PC-9 (cell line): Measurements from ENCODE around the gene P2RY13. TPM values are rescaled to one million over a fixed set of nuclear protein-coding genes. Genes with fewer than 3 reads are reported as not detected.

Experiments used
- BruUV-seq: library from RNA; stranded (reverse); fragments of 400-500 nt; replicated peaks from 2 replicates; lab custom pipeline; 2021; lab: Mats Ljungman, UMichigan
- CTCF ChIA-PET: fragments of 300-600 bp; sonication (Branson Sonifier 250); formaldehyde crosslinking; loops from one replicate; lab custom pipeline; 2022; ENCODE audit warnings: antibody characterized with exemption; lab: Charles Lee
- POLR2A ChIA-PET: fragments of 300-600 bp; sonication (Branson Sonifier 250); formaldehyde crosslinking; loops from one replicate; lab custom pipeline; 2022; ENCODE audit warnings: antibody characterized with exemption; ENCODE audit not compliant: unreplicated experiment; lab: Charles Lee
- DNase-seq, 2 experiments: peaks; one replicate each; pipeline versions ENCODE4 v3.0.0 to v3.0.0-alpha.2; 2015 to 2022; ENCODE audit warnings: mixed read lengths in 1 of 2
- H2AFZ ChIP-seq: fragments of 200-600 bp; sonication (generic); 2 replicates; pipeline ENCODE4 v1.8.1; 2017; ENCODE audit warnings: antibody characterized with exemption
- H3F3A ChIP-seq: fragments of 200-600 bp; sonication (generic); 2 replicates; pipeline ENCODE4 v1.8.1; 2017; ENCODE audit warnings: antibody characterized with exemption, mild to moderate bottlenecking, low read depth; ENCODE audit not compliant: insufficient read depth
- H3K27ac ChIP-seq: fragments of 200-600 bp; sonication (generic); 2 replicates; pipeline ENCODE4 v1.6.1; 2016; ENCODE audit warnings: mixed run types
- H3K27me3 ChIP-seq: fragments of 200-600 bp; sonication (generic); 2 replicates; pipeline ENCODE4 v1.6.1; 2016; ENCODE audit warnings: low read depth, mixed run types; ENCODE audit not compliant: insufficient read depth
- H3K36me3 ChIP-seq: fragments of 200-600 bp; sonication (generic); 2 replicates; pipeline ENCODE4 v1.6.1; 2016; ENCODE audit warnings: low read depth, mixed run types
- H3K4me1 ChIP-seq: fragments of 200-600 bp; sonication (generic); replicated peaks from 2 replicates; pipeline ENCODE4 v1.6.1; 2016; ENCODE audit warnings: mixed run types; ENCODE audit not compliant: insufficient read depth
- H3K4me2 ChIP-seq: fragments of 200-600 bp; sonication (generic); 2 replicates; pipeline ENCODE4 v1.6.1; 2017; ENCODE audit warnings: mixed run types
- H3K4me3 ChIP-seq: fragments of 200-600 bp; sonication (generic); 2 replicates; pipeline ENCODE4 v1.6.1; 2016; ENCODE audit warnings: mixed run types
- H3K79me2 ChIP-seq: fragments of 200-600 bp; sonication (generic); 2 replicates; pipeline ENCODE4 v1.6.1; 2017; ENCODE audit warnings: low read depth, mixed run types
- H3K9me2 ChIP-seq: fragments of 200-600 bp; sonication (generic); 2 replicates; pipeline ENCODE4 v1.8.1; 2017; ENCODE audit warnings: mild to moderate bottlenecking; ENCODE audit not compliant: insufficient read depth
- H3K9me3 ChIP-seq: fragments of 200-600 bp; sonication (generic); 2 replicates; pipeline ENCODE4 v1.8.1; 2016; ENCODE audit warnings: low read depth; ENCODE audit not compliant: insufficient read depth
- H4K20me1 ChIP-seq: fragments of 200-600 bp; sonication (generic); 2 replicates; pipeline ENCODE4 v1.8.1; 2017; ENCODE audit not compliant: insufficient read depth
- EZH2 ChIP-seq: fragments of 200-600 bp; sonication (generic); IDR thresholded peaks from 2 replicates; pipeline ENCODE4 v1.8.0; 2017; ENCODE audit warnings: antibody characterized with exemption, low read depth
- intact Hi-C: fragments of 100-400 bp; cut with micrococcal nuclease; formaldehyde crosslinking; loops from one replicate; pipeline ENCODE4 v1.10.0; 2022; ENCODE audit not compliant: unreplicated experiment
- total RNA-seq: library from RNA; stranded (reverse); gene quantifications from 2 replicates; pipeline ENCODE4 v1.2.3, GENCODE V29; 2021
- TF ChIP-seq, protein P1 (sequence below): fragments of 200-600 bp; sonication (generic); conservative IDR thresholded peaks from 2 replicates; pipeline ENCODE4 v1.6.1; 2017; ENCODE audit warnings: mixed run types, antibody characterized with exemption, mild to moderate bottlenecking, moderate library complexity

Gene P2RY13
- total RNA-seq, 1 experiment from 2014 or later: not detected

DNA sequence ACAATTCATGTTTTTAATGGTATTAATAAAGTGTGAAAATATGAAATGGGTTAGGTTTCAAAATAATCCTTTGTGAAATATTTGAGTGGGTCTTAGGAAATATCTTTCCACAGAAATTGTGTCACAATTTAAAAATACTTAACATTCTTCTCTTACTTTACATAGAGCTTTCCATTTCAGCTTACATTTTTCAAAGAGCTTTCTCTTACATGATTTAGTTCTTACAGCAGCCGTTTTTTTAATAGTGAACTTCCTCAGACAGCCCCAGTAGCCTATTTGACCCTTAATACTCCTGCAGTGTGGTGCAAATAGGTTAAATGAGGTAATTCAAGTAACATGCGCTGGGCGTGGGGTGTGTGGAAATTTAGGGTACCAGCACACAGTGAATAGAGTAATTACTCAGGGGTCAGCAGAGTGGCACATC is 33.4 kb upstream of the P2RY13 start:
- POLR2A ChIA-PET: interaction anchor here (0.6 kb wide), 1 partner anchor 24 kb away, joined by 4 read pairs; no protein-coding TSS in a partner anchor
- Histone ChIP-seq H3K79me2 (no peaks in the 10 kb centered on the region), H3K4me1 (no peaks in the 10 kb centered on the region), H3K36me3 (no peaks in the 10 kb centered on the region), H2AFZ (no peak overlapping the region), H3K9me3 (no peaks in the 10 kb centered on the region), H3F3A (no peaks in the 10 kb centered on the region), H3K27ac (no peak overlapping the region), H4K20me1 (no peaks in the 10 kb centered on the region), H3K9me2 (no peaks in the 10 kb centered on the region; the same call in 1 of the 2 replicates), H3K27me3 (no peaks in the 10 kb centered on the region), H3K4me2 (no peak overlapping the region), H3K4me3 (no peak overlapping the region)
- BruUV-seq: no TSS peak
- intact Hi-C loops: no loop called here
- no peak for DNase-seq
- CTCF ChIA-PET: no interaction called here
- TF ChIP-seq, protein P1, sequence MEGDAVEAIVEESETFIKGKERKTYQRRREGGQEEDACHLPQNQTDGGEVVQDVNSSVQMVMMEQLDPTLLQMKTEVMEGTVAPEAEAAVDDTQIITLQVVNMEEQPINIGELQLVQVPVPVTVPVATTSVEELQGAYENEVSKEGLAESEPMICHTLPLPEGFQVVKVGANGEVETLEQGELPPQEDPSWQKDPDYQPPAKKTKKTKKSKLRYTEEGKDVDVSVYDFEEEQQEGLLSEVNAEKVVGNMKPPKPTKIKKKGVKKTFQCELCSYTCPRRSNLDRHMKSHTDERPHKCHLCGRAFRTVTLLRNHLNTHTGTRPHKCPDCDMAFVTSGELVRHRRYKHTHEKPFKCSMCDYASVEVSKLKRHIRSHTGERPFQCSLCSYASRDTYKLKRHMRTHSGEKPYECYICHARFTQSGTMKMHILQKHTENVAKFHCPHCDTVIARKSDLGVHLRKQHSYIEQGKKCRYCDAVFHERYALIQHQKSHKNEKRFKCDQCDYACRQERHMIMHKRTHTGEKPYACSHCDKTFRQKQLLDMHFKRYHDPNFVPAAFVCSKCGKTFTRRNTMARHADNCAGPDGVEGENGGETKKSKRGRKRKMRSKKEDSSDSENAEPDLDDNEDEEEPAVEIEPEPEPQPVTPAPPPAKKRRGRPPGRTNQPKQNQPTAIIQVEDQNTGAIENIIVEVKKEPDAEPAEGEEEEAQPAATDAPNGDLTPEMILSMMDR: no peak
- TF ChIP-seq EZH2: no peak

DNA sequence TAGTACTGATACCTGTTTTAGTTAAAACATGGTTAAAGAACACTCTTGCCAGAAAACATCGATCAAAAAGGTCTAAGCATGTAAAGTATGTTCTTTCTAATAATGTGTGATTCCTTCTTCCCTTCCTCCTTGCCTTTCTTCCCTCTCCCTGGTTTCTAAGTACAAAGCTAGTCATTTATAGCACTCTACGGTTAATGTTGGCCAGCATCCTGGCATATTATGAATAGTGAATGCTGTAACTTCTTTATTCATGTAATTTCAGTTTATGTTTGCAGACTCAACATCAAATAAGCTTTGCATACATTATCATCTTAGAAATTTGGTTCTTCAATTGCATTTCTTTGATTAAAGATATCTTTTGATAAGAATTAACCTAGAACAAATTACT is 28.1 kb upstream of the P2RY13 start:
- no TSS peak for BruUV-seq
- Histone ChIP-seq H3K4me1 (no peaks in the 10 kb centered on the region), H3K9me2 (no peaks in the 10 kb centered on the region), H3K27me3 (no peaks in the 10 kb centered on the region), H3K27ac (no peak overlapping the region), H3K4me2 (no peak overlapping the region), H3K4me3 (no peak overlapping the region), H3F3A (no peaks in the 10 kb centered on the region; the same call in 1 of the 2 replicates), H2AFZ (no peak overlapping the region), H3K79me2 (no peaks in the 10 kb centered on the region), H3K9me3 (no peaks in the 10 kb centered on the region), H3K36me3 (no peaks in the 10 kb centered on the region), H4K20me1 (no peaks in the 10 kb centered on the region)
- no peak for DNase-seq
- TF ChIP-seq EZH2: no peak
- TF ChIP-seq, protein P1: no peak
- intact Hi-C loops: no loop called here
- POLR2A ChIA-PET: no interaction called here
- CTCF ChIA-PET: no interaction called here

DNA sequence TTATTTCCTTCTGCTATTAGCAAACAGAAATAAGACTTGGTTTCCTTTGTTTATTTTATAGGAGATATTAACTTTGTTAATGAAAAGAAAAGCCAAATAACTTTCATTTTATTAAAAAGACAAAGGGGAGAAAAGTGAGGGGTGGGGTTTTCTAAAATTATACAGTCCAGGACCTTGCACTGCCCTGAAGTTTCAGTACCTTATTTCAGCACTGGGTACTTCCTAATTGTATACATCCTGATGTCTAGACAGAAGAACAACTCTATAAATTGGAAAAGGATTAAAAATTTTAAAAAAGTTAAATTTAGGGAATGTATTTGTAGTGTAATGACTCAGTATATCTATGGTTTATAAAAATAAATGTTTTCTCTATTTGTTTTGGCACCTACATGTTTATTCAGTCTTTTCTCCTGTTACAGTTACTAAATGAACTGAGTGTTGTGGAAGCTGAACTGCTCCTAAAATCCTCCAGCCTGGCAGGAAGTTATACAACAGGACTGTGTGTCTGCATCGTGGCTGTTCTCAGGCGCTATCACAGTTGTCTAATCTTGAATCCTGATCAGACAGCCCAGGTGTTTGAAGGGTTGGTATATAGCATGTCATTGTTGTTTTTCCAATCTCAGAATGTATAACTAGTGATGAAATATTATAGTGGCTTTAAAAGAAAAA is 27.6 kb upstream of the P2RY13 start:
- no peaks in the 10 kb centered on the region for H3K9me2 ChIP-seq
- H3F3A ChIP-seq: no peaks in the 10 kb centered on the region; the same call in 1 of the 2 replicates
- no peaks in the 10 kb centered on the region for H4K20me1 ChIP-seq
- POLR2A ChIA-PET: no interaction called here
- no peak for DNase-seq
- H3K9me3 ChIP-seq: no peaks in the 10 kb centered on the region
- no peaks in the 10 kb centered on the region for H3K27me3 ChIP-seq
- no peak overlapping the region for H3K4me3 ChIP-seq
- no peaks in the 10 kb centered on the region for H3K4me1 ChIP-seq
- H3K36me3 ChIP-seq: no peaks in the 10 kb centered on the region
- CTCF ChIA-PET: no interaction called here
- H3K79me2 ChIP-seq: no peaks in the 10 kb centered on the region
- TF ChIP-seq, protein P1: no peak
- TF ChIP-seq EZH2: no peak
- no peak overlapping the region for H2AFZ ChIP-seq
- no peak overlapping the region for H3K27ac ChIP-seq
- no peak overlapping the region for H3K4me2 ChIP-seq
- no TSS peak for BruUV-seq
- intact Hi-C loops: no loop called here
